CD4-positive, alpha-beta T cell treated with Interferon alpha-2 for 1 hour (primary cell): ENCODE results near the gene DENND1A.

Experiments used
- DNase-seq, 2 donors: peaks; one replicate each; pipeline ENCODE4 v3.0.0-alpha.2; 2020 to 2022

The DENND1A gene

GRCh38 chr9:123552530-123552929 is 377.4 kb downstream of the DENND1A start:
- DNase-seq, result no peak

- no peak for DNase-seq
These were observed 378.2 kb downstream of the DENND1A start for GRCh38 chr9:123551734-123552133.

- DNase-seq, result no peak
These were observed 379.1 kb downstream of the DENND1A start for GRCh38 chr9:123550797-123551196.

GRCh38 chr9:123550012-123550411 is 379.9 kb downstream of the DENND1A start:
- DNase-seq, result no peak

- peak in 1 of 2 donors; percentile 6 for DNase-seq
These were observed 381.0 kb downstream of the DENND1A start for GRCh38 chr9:123548741-123549545.

- DNase-seq, result peak in 1 of 2 donors; percentile 38
These were observed 385.7 kb downstream of the DENND1A start for GRCh38 chr9:123544007-123544827.

GRCh38 chr9:123543492-123543891 is 386.4 kb downstream of the DENND1A start:
- no peak for DNase-seq

GRCh38 chr9:123542435-123543225 is 387.3 kb downstream of the DENND1A start:
- no peak for DNase-seq

- DNase-seq, result no peak
These were observed 388.5 kb downstream of the DENND1A start for GRCh38 chr9:123541411-123541810.

- DNase-seq, result no peak
These were observed 389.5 kb downstream of the DENND1A start for GRCh38 chr9:123540457-123540856.

GRCh38 chr9:123537809-123538208 is 392.1 kb downstream of the DENND1A start:
- DNase-seq, result no peak

- DNase-seq, result no peak
These were observed 393.5 kb downstream of the DENND1A start for GRCh38 chr9:123536455-123536868.

- DNase-seq, result no peak
These were observed 395.6 kb downstream of the DENND1A start for GRCh38 chr9:123534336-123534735.

GRCh38 chr9:123530244-123530643 is 399.7 kb downstream of the DENND1A start:
- no peak for DNase-seq

- DNase-seq, result no peak
These were observed 401.4 kb downstream of the DENND1A start for GRCh38 chr9:123528501-123528900.

- no peak for DNase-seq
These were observed 401.9 kb downstream of the DENND1A start for GRCh38 chr9:123527981-123528380.

- no peak for DNase-seq
These were observed 404.0 kb downstream of the DENND1A start for GRCh38 chr9:123525957-123526356.

GRCh38 chr9:123525424-123525823 is 404.5 kb downstream of the DENND1A start:
- DNase-seq, result no peak

GRCh38 chr9:123524866-123525265 is 405.1 kb downstream of the DENND1A start:
- DNase-seq, result no peak

GRCh38 chr9:123523845-123524244 is 406.1 kb downstream of the DENND1A start:
- DNase-seq, result no peak

- DNase-seq, result no peak
These were observed 406.9 kb downstream of the DENND1A start for GRCh38 chr9:123523001-123523400.

GRCh38 chr9:123522251-123522650 is 407.7 kb downstream of the DENND1A start:
- no peak for DNase-seq

- no peak for DNase-seq
These were observed 411.6 kb downstream of the DENND1A start for GRCh38 chr9:123518338-123518737.
